Measurements from ENCODE around the gene NCKIPSD.

Gene NCKIPSD

GRCh38 chr3:48697952-48698351 lies 12.2 kb upstream of the NCKIPSD start:
- FAIRE-seq (no peak), DNase-seq (ENCODE audit: low spot score) (no peak)

- FAIRE-seq (no peak), DNase-seq (ENCODE audit: low spot score) (no peak)
These were observed 10.9 kb upstream of the NCKIPSD start for GRCh38 chr3:48696601-48697000.

- FAIRE-seq: no peak
- no peak for DNase-seq (ENCODE audit: low spot score)
These were observed 10.4 kb upstream of the NCKIPSD start for GRCh38 chr3:48696156-48696555.

GRCh38 chr3:48695393-48695753 lies 9.7 kb upstream of the NCKIPSD start:
- FAIRE-seq (no peak), DNase-seq (ENCODE audit: low spot score) (no peak)

GRCh38 chr3:48694610-48695392 lies 9.1 kb upstream of the NCKIPSD start:
- no peak for FAIRE-seq
- peak; percentile 40 for DNase-seq (ENCODE audit: low spot score)

GRCh38 chr3:48693826-48694225 lies 8.1 kb upstream of the NCKIPSD start:
- no peak for DNase-seq (ENCODE audit: low spot score)
- FAIRE-seq: no peak

GRCh38 chr3:48692551-48692950 lies 6.8 kb upstream of the NCKIPSD start:
- FAIRE-seq: no peak

GRCh38 chr3:48690846-48691458 lies 5.2 kb upstream of the NCKIPSD start:
- no peak for FAIRE-seq
- DNase-seq (ENCODE audit: low spot score): no peak

More at GRCh38 chr3:48692551-48692950, 6.8 kb upstream of the NCKIPSD start:
- DNase-seq (ENCODE audit: low spot score): no peak

GRCh38 chr3:48689384-48689783 lies 3.7 kb upstream of the NCKIPSD start:
- DNase-seq (ENCODE audit: low spot score) (no peak), FAIRE-seq (no peak)

GRCh38 chr3:48688737-48689075 lies 3.0 kb upstream of the NCKIPSD start:
- no peak for FAIRE-seq
- DNase-seq (ENCODE audit: low spot score): no peak

GRCh38 chr3:48688032-48688736 lies 2.5 kb upstream of the NCKIPSD start:
- no peak for DNase-seq (ENCODE audit: low spot score)
- FAIRE-seq: no peak

GRCh38 chr3:48687220-48687678 lies 1.5 kb upstream of the NCKIPSD start:
- no peak for FAIRE-seq
- no peak for DNase-seq (ENCODE audit: low spot score)

- DNase-seq (ENCODE audit: low spot score): no peak
- FAIRE-seq: no peak
These were observed 964 bp upstream of the NCKIPSD start for GRCh38 chr3:48686538-48687219.

GRCh38 chr3:48685293-48685602 lies 467 bp downstream of the NCKIPSD start:
- no peak for DNase-seq (ENCODE audit: low spot score)
- no peak for FAIRE-seq

GRCh38 chr3:48684480-48685143 lies 1.1 kb downstream of the NCKIPSD start:
- FAIRE-seq (no peak), DNase-seq (ENCODE audit: low spot score) (no peak)

GRCh38 chr3:48684054-48684349 lies 1.7 kb downstream of the NCKIPSD start:
- FAIRE-seq: no peak
- no peak for DNase-seq (ENCODE audit: low spot score)

- FAIRE-seq (no peak), DNase-seq (ENCODE audit: low spot score) (no peak)
These were observed 2.9 kb downstream of the NCKIPSD start for GRCh38 chr3:48682786-48683185.

- FAIRE-seq (no peak), DNase-seq (ENCODE audit: low spot score) (no peak)
These were observed 3.6 kb downstream of the NCKIPSD start for GRCh38 chr3:48681974-48682610.

- no peak for FAIRE-seq
- no peak for DNase-seq (ENCODE audit: low spot score)
These were observed 4.2 kb downstream of the NCKIPSD start for GRCh38 chr3:48681541-48681880.

GRCh38 chr3:48680811-48681540 lies 4.7 kb downstream of the NCKIPSD start:
- FAIRE-seq (no peak), DNase-seq (ENCODE audit: low spot score) (no peak)

Data from RCC 7860 (cell line).